ENCODE data around the gene DAP. TPM values are rescaled to one million over a fixed set of nuclear protein-coding genes. Genes with fewer than 3 reads are reported as not detected.
A peak's percentile ranks its signal among the peaks of the same experiment; 100 is the strongest.

DAP gene
- total and polyA plus RNA-seq, 2 experiments from 2014 or later, result 35.7 to 37.6 TPM

GRCh38 chr5:10759111-10759510 lies 1.9 kb downstream of the DAP start:
- Mint-ChIP-seq H3K9me3 (peaks cover 3% of the 10 kb centered on the region; the same call in 1 of the 3 replicates), H3K4me1 (peaks cover 27% of the 10 kb centered on the region), H3K27ac (no peak overlapping the region), H3K4me3 (peak overlapping the region; percentile 37; the same call in 2 of the 3 replicates), H3K27me3 (ENCODE audit: insufficient read depth, low read depth, poor library complexity) (peaks cover 17% of the 10 kb centered on the region), H3K36me3 (ENCODE audit: low read depth) (peaks cover 13% of the 10 kb centered on the region; the same call in 2 of the 3 replicates)
- 0 out of 2 replicates have a peak, but pooled peaks cover 3% of the 10 kb centered on the region for H3F3A ChIP-seq (replicated peaks; ENCODE audit: low read depth)
- no peak overlapping the region for H3K4me2 ChIP-seq
- no peak overlapping the region for H3K27ac ChIP-seq (ENCODE audit: low read depth)
- H3K79me2 ChIP-seq (replicated peaks; ENCODE audit: insufficient read depth), result peaks cover 45% of the 10 kb centered on the region
- no peak overlapping the region for H2AFZ ChIP-seq
- ATAC-seq (no peak), DNase-seq (ENCODE audit: low spot score) (no peak)
- H4K20me1 ChIP-seq (replicated peaks; ENCODE audit: insufficient read depth), result peaks cover 9% of the 10 kb centered on the region
- H3K4me3 ChIP-seq, result no peak overlapping the region
- H3K36me3 ChIP-seq (ENCODE audit: insufficient read depth), result no peaks in the 10 kb centered on the region; the same call in 1 of the 2 replicates
- H3K4me1 ChIP-seq (ENCODE audit: insufficient read depth), result peaks cover 19% of the 10 kb centered on the region; the same call in 1 of the 2 replicates
- no peak for TF ChIP-seq JUNB (IDR thresholded peaks at IDR 0.05; ENCODE audit: unreplicated experiment)
- TF ChIP-seq, protein P1, sequence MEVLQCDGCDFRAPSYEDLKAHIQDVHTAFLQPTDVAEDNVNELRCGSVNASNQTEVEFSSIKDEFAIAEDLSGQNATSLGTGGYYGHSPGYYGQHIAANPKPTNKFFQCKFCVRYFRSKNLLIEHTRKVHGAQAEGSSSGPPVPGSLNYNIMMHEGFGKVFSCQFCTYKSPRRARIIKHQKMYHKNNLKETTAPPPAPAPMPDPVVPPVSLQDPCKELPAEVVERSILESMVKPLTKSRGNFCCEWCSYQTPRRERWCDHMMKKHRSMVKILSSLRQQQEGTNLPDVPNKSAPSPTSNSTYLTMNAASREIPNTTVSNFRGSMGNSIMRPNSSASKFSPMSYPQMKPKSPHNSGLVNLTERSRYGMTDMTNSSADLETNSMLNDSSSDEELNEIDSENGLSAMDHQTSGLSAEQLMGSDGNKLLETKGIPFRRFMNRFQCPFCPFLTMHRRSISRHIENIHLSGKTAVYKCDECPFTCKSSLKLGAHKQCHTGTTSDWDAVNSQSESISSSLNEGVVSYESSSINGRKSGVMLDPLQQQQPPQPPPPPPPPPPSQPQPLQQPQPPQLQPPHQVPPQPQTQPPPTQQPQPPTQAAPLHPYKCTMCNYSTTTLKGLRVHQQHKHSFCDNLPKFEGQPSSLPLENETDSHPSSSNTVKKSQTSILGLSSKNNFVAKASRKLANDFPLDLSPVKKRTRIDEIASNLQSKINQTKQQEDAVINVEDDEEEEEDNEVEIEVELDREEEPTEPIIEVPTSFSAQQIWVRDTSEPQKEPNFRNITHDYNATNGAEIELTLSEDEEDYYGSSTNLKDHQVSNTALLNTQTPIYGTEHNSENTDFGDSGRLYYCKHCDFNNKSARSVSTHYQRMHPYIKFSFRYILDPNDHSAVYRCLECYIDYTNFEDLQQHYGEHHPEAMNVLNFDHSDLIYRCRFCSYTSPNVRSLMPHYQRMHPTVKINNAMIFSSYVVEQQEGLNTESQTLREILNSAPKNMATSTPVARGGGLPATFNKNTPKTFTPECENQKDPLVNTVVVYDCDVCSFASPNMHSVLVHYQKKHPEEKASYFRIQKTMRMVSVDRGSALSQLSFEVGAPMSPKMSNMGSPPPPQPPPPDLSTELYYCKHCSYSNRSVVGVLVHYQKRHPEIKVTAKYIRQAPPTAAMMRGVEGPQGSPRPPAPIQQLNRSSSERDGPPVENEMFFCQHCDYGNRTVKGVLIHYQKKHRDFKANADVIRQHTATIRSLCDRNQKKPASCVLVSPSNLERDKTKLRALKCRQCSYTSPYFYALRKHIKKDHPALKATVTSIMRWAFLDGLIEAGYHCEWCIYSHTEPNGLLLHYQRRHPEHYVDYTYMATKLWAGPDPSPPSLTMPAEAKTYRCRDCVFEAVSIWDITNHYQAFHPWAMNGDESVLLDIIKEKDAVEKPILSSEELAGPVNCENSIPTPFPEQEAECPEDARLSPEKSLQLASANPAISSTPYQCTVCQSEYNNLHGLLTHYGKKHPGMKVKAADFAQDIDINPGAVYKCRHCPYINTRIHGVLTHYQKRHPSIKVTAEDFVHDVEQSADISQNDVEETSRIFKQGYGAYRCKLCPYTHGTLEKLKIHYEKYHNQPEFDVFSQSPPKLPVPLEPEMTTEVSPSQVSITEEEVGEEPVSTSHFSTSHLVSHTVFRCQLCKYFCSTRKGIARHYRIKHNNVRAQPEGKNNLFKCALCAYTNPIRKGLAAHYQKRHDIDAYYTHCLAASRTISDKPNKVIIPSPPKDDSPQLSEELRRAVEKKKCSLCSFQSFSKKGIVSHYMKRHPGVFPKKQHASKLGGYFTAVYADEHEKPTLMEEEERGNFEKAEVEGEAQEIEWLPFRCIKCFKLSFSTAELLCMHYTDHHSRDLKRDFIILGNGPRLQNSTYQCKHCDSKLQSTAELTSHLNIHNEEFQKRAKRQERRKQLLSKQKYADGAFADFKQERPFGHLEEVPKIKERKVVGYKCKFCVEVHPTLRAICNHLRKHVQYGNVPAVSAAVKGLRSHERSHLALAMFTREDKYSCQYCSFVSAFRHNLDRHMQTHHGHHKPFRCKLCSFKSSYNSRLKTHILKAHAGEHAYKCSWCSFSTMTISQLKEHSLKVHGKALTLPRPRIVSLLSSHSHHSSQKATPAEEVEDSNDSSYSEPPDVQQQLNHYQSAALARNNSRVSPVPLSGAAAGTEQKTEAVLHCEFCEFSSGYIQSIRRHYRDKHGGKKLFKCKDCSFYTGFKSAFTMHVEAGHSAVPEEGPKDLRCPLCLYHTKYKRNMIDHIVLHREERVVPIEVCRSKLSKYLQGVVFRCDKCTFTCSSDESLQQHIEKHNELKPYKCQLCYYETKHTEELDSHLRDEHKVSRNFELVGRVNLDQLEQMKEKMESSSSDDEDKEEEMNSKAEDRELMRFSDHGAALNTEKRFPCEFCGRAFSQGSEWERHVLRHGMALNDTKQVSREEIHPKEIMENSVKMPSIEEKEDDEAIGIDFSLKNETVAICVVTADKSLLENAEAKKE (CRISPR knock-in tag; IDR thresholded peaks at IDR 0.05), result no peak
- no peak for TF ChIP-seq STAT1 (IDR thresholded peaks at IDR 0.05; ENCODE audit: unreplicated experiment)
- TF ChIP-seq ZNF114 (CRISPR knock-in tag; IDR thresholded peaks at IDR 0.05), result no peak
- TF ChIP-seq ZNF331 (CRISPR knock-in tag; IDR thresholded peaks at IDR 0.05; ENCODE audit: low read depth), result no peak
- no peak for TF ChIP-seq REST (IDR thresholded peaks at IDR 0.05; ENCODE audit: unreplicated experiment)
- TF ChIP-seq ETS1 (IDR thresholded peaks at IDR 0.05), result no peak
- no peak for TF ChIP-seq POLR2AphosphoS5 (IDR thresholded peaks at IDR 0.05; ENCODE audit: low read depth)
- no peak for TF ChIP-seq EZH2 (IDR thresholded peaks at IDR 0.05; ENCODE audit: low read depth, unreplicated experiment)
- no peak for TF ChIP-seq NANOG (IDR thresholded peaks at IDR 0.05; ENCODE audit: borderline replicate concordance)
- no peak for TF ChIP-seq CTCF (conservative IDR thresholded peaks at IDR 0.05; ENCODE audit: low read depth in 2 of 2)
- no peak for TF ChIP-seq CREB1 (CRISPR knock-in tag; IDR thresholded peaks at IDR 0.05; ENCODE audit: low read depth)
- no peak for TF ChIP-seq EZH2phosphoT487 (IDR thresholded peaks at IDR 0.05; ENCODE audit: unreplicated experiment)
- H3K9me2 ChIP-seq (ENCODE audit: insufficient read depth), result no peaks in the 10 kb centered on the region
- peaks cover 3% of the 10 kb centered on the region; the same call in 1 of the 2 replicates for H3K27me3 ChIP-seq (ENCODE audit: insufficient read depth)
